Measurements from ENCODE around the gene XYLT1.

The XYLT1 gene

DNA sequence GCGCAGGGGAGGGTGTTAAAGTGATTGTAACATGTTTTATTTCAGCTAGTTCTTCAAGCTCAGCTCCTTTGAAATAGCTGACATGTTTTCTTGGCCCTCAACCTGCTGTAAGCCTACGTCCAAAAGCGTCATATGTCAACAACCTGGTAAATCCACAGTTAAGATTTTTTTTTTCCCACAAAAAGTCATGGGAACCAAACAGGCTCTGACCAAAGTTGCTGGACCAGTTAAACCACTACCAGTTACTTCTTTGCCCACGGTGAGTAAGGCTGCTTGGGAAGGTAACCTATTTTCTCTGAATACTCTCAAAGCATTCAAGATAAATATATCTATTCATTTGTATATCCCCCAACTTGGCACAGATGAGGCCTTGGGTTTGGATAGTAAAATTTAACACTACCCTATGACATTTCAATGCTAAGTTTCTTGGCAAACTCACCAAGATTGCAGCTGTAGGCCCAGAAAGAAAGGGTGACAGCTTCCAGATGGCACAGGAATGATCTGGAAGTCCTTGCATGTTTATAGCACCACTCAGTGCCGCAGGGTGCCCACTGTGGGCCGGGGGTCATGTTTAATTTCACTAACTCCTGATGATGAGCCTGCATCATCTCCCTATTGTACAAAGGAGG lies 166.2 kb downstream of the XYLT1 start:
- Histone ChIP-seq H2BK120ac (ENCODE audit: low read depth, low read length) (no peak overlapping the region), H3K4me3 (ENCODE audit: insufficient read depth in 1 of 2, low read depth in 1 of 2, low read length in 2 of 2) (no peak overlapping the region), H3K9me3 (ENCODE audit: control insufficient read depth, low read length) (no peaks in the 10 kb centered on the region), H3K27me3 (ENCODE audit: control insufficient read depth in 1 of 2, insufficient read depth in 1 of 2, low read length in 2 of 2) (no peaks in the 10 kb centered on the region), H2AFZ (ENCODE audit: low read depth, low read length) (no peak overlapping the region), H2BK5ac (ENCODE audit: low read depth, low read length, poor library complexity, severe bottlenecking) (no peak overlapping the region), H4K8ac (ENCODE audit: low read length) (no peak overlapping the region), H3K79me1 (replicated peaks; ENCODE audit: low read length, poor library complexity, severe bottlenecking) (no peaks in the 10 kb centered on the region), H3K36me3 (ENCODE audit: control insufficient read depth in 1 of 2, insufficient read depth in 2 of 2, low read depth in 1 of 2, low read length in 2 of 2) (peaks cover 0 to 3% of the 10 kb centered on the region in 2 experiments), H3K23ac (ENCODE audit: low read length in 2 of 2) (no peak overlapping the region), H4K91ac (ENCODE audit: low read length) (no peak overlapping the region), H3K4me1 (ENCODE audit: control insufficient read depth, insufficient read depth, low read depth, low read length) (no peaks in the 10 kb centered on the region), H2AK5ac (ENCODE audit: low read length, severe bottlenecking) (no peak overlapping the region), H2BK15ac (ENCODE audit: low read depth, poor library complexity, severe bottlenecking) (no peak overlapping the region), H2BK12ac (ENCODE audit: low read length in 2 of 2) (no peak overlapping the region), H3K4me2 (ENCODE audit: low read length, poor library complexity, severe bottlenecking) (no peak overlapping the region), H3K27ac (ENCODE audit: low read length, poor library complexity, severe bottlenecking) (no peak overlapping the region), H3K9ac (ENCODE audit: low read length) (no peak overlapping the region), H3K14ac (ENCODE audit: low read length in 2 of 2) (no peak overlapping the region), H3K18ac (ENCODE audit: low read depth in 1 of 2, low read length in 2 of 2) (no peak overlapping the region), H3K4ac (ENCODE audit: low read depth in 1 of 2, low read length in 2 of 2) (no peak overlapping the region)
- DNase-seq, result no peak
- WGBS, result 83% methylated on average over 4 of the region's 6 CpGs

DNA sequence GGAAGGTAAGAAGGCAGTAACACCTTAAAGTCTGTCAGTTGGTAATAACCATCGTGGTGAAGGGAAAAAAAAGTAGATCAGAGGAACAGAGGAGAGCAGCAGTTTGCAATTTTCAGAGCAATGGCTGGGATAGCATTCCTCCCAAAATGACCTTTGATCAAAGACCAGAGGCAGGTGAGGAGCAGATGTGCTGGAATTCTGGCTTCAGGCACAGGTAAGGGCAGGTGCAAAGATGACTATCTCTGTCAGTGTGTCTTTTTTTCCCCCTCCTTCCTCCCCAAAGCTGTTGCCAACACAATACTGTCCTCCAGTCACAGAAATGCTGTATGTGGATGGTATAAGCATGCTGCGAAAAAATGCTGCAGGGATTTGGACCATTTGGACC lies 166.7 kb downstream of the XYLT1 start:
- H3K4me3 ChIP-seq (ENCODE audit: insufficient read depth in 1 of 2, low read depth in 1 of 2, low read length in 2 of 2), result no peak overlapping the region
- H3K9ac ChIP-seq (ENCODE audit: low read length), result no peak overlapping the region
- H3K4me1 ChIP-seq (ENCODE audit: control insufficient read depth, insufficient read depth, low read depth, low read length), result no peaks in the 10 kb centered on the region
- no peak overlapping the region for H2BK5ac ChIP-seq (ENCODE audit: low read depth, low read length, poor library complexity, severe bottlenecking)
- H3K18ac ChIP-seq (ENCODE audit: low read depth in 1 of 2, low read length in 2 of 2), result no peak overlapping the region
- no peak overlapping the region for H3K27ac ChIP-seq (ENCODE audit: low read length, poor library complexity, severe bottlenecking)
- no peak overlapping the region for H3K4me2 ChIP-seq (ENCODE audit: low read length, poor library complexity, severe bottlenecking)
- no peak overlapping the region for H4K91ac ChIP-seq (ENCODE audit: low read length)
- DNase-seq, result no peak
- no peak overlapping the region for H3K23ac ChIP-seq (ENCODE audit: low read length in 2 of 2)
- H3K27me3 ChIP-seq (ENCODE audit: control insufficient read depth in 1 of 2, insufficient read depth in 1 of 2, low read length in 2 of 2), result no peaks in the 10 kb centered on the region
- no peak overlapping the region for H2AFZ ChIP-seq (ENCODE audit: low read depth, low read length)
- no peak overlapping the region for H2BK15ac ChIP-seq (ENCODE audit: low read depth, poor library complexity, severe bottlenecking)
- WGBS, result 66% methylated on average over 2 of the region's 2 CpGs
- H3K9me3 ChIP-seq (ENCODE audit: control insufficient read depth, low read length), result no peaks in the 10 kb centered on the region
- no peak overlapping the region for H2BK12ac ChIP-seq (ENCODE audit: low read length in 2 of 2)
- H3K79me1 ChIP-seq (replicated peaks; ENCODE audit: low read length, poor library complexity, severe bottlenecking), result no peaks in the 10 kb centered on the region
- peaks cover 0 to 3% of the 10 kb centered on the region in 2 experiments for H3K36me3 ChIP-seq (ENCODE audit: control insufficient read depth in 1 of 2, insufficient read depth in 2 of 2, low read depth in 1 of 2, low read length in 2 of 2)
- H3K4ac ChIP-seq (ENCODE audit: low read depth in 1 of 2, low read length in 2 of 2), result no peak overlapping the region
- H4K8ac ChIP-seq (ENCODE audit: low read length), result no peak overlapping the region
- H3K14ac ChIP-seq (ENCODE audit: low read length in 2 of 2), result no peak overlapping the region
- H2AK5ac ChIP-seq (ENCODE audit: low read length, severe bottlenecking), result no peak overlapping the region
- H2BK120ac ChIP-seq (ENCODE audit: low read depth, low read length), result no peak overlapping the region

DNA sequence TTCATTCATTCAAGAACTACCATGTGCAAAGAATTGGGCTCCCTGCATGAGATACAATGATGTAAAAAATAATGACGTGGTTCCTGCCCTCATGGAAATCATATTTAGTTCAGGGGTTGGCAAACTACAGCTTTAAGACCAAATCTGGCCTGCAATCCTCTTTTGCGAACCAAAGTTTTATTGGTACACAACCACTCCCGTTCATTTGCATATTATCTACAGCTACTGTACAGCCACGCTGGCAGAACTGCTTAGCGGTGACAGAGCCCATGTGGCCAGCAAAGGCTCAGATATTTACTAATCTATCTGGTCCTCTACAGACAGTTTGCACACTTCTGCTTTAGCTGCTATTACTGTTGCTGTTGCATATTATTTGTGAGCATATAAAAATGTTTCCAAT lies 167.7 kb downstream of the XYLT1 start:
- Histone ChIP-seq H3K23ac (ENCODE audit: low read length in 2 of 2) (no peak overlapping the region), H3K36me3 (ENCODE audit: control insufficient read depth in 1 of 2, insufficient read depth in 2 of 2, low read depth in 1 of 2, low read length in 2 of 2) (peaks cover 0 to 5% of the 10 kb centered on the region in 2 experiments), H3K4me3 (ENCODE audit: insufficient read depth in 1 of 2, low read depth in 1 of 2, low read length in 2 of 2) (no peak overlapping the region), H2BK120ac (ENCODE audit: low read depth, low read length) (no peak overlapping the region), H2BK15ac (ENCODE audit: low read depth, poor library complexity, severe bottlenecking) (no peak overlapping the region), H3K4ac (ENCODE audit: low read depth in 1 of 2, low read length in 2 of 2) (no peak overlapping the region), H3K18ac (ENCODE audit: low read depth in 1 of 2, low read length in 2 of 2) (no peak overlapping the region), H2BK12ac (ENCODE audit: low read length in 2 of 2) (no peak overlapping the region), H3K27ac (ENCODE audit: low read length, poor library complexity, severe bottlenecking) (no peak overlapping the region), H2BK5ac (ENCODE audit: low read depth, low read length, poor library complexity, severe bottlenecking) (no peak overlapping the region), H2AFZ (ENCODE audit: low read depth, low read length) (no peak overlapping the region), H4K8ac (ENCODE audit: low read length) (no peak overlapping the region), H3K14ac (ENCODE audit: low read length in 2 of 2) (no peak overlapping the region), H2AK5ac (ENCODE audit: low read length, severe bottlenecking) (no peak overlapping the region), H3K4me2 (ENCODE audit: low read length, poor library complexity, severe bottlenecking) (no peak overlapping the region), H3K4me1 (ENCODE audit: control insufficient read depth, insufficient read depth, low read depth, low read length) (no peaks in the 10 kb centered on the region), H3K27me3 (ENCODE audit: control insufficient read depth in 1 of 2, insufficient read depth in 1 of 2, low read length in 2 of 2) (no peaks in the 10 kb centered on the region), H3K9ac (ENCODE audit: low read length) (no peak overlapping the region), H3K9me3 (ENCODE audit: control insufficient read depth, low read length) (no peaks in the 10 kb centered on the region), H4K91ac (ENCODE audit: low read length) (no peak overlapping the region), H3K79me1 (replicated peaks; ENCODE audit: low read length, poor library complexity, severe bottlenecking) (no peaks in the 10 kb centered on the region)
- WGBS, result 70% methylated on average over 5 of the region's 5 CpGs
- no peak for DNase-seq

DNA sequence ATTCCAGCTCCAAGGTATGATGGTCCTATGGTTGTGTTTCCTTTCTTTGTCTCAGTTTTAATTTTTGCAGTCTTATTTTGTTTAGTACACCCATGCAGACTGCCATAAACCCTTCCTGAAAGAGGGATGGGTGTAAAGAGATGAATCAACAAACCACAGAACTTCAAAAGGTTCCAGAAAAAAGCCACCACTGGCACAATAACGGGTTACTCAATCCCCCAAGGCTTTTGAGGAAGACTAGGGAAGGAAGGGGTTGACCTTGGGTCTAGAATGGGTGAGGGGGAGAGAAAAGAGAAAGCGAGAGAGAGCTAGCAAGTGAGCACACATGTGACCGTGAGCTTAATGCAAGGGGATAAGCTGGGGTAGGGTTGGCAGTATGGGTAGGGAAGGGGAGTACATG lies 168.1 kb downstream of the XYLT1 start:
- no peak overlapping the region for H2AFZ ChIP-seq (ENCODE audit: low read depth, low read length)
- H3K23ac ChIP-seq (ENCODE audit: low read length in 2 of 2), result no peak overlapping the region
- H3K79me1 ChIP-seq (replicated peaks; ENCODE audit: low read length, poor library complexity, severe bottlenecking), result no peaks in the 10 kb centered on the region
- H2BK15ac ChIP-seq (ENCODE audit: low read depth, poor library complexity, severe bottlenecking), result no peak overlapping the region
- no peaks in the 10 kb centered on the region for H3K4me1 ChIP-seq (ENCODE audit: control insufficient read depth, insufficient read depth, low read depth, low read length)
- no peak overlapping the region for H3K9ac ChIP-seq (ENCODE audit: low read length)
- no peak overlapping the region for H3K14ac ChIP-seq (ENCODE audit: low read length in 2 of 2)
- H3K27me3 ChIP-seq (ENCODE audit: control insufficient read depth in 1 of 2, insufficient read depth in 1 of 2, low read length in 2 of 2), result no peaks in the 10 kb centered on the region
- no peak overlapping the region for H3K4ac ChIP-seq (ENCODE audit: low read depth in 1 of 2, low read length in 2 of 2)
- no peak overlapping the region for H3K4me2 ChIP-seq (ENCODE audit: low read length, poor library complexity, severe bottlenecking)
- H4K91ac ChIP-seq (ENCODE audit: low read length), result no peak overlapping the region
- peaks cover 0 to 8% of the 10 kb centered on the region in 2 experiments for H3K36me3 ChIP-seq (ENCODE audit: control insufficient read depth in 1 of 2, insufficient read depth in 2 of 2, low read depth in 1 of 2, low read length in 2 of 2)
- no peak for DNase-seq
- no peak overlapping the region for H2BK5ac ChIP-seq (ENCODE audit: low read depth, low read length, poor library complexity, severe bottlenecking)
- H4K8ac ChIP-seq (ENCODE audit: low read length), result no peak overlapping the region
- WGBS, result 64% methylated on average over 3 of the region's 3 CpGs
- no peak overlapping the region for H2BK12ac ChIP-seq (ENCODE audit: low read length in 2 of 2)
- no peak overlapping the region for H3K27ac ChIP-seq (ENCODE audit: low read length, poor library complexity, severe bottlenecking)
- no peaks in the 10 kb centered on the region for H3K9me3 ChIP-seq (ENCODE audit: control insufficient read depth, low read length)
- no peak overlapping the region for H3K4me3 ChIP-seq (ENCODE audit: insufficient read depth in 1 of 2, low read depth in 1 of 2, low read length in 2 of 2)
- no peak overlapping the region for H2BK120ac ChIP-seq (ENCODE audit: low read depth, low read length)
- no peak overlapping the region for H3K18ac ChIP-seq (ENCODE audit: low read depth in 1 of 2, low read length in 2 of 2)
- H2AK5ac ChIP-seq (ENCODE audit: low read length, severe bottlenecking), result no peak overlapping the region

Measured in mesenchymal stem cell (in vitro differentiated cells and primary cell).